IMR-90 (cell line): ENCODE data around the gene GPSM1. TPM values are rescaled to one million over a fixed set of nuclear protein-coding genes. Genes with fewer than 3 reads are reported as not detected.

Experiments used
- ATAC-seq: fragments of 200-7000 bp; cut with Tn5 transposase; 2 replicates; pipeline ENCODE4 v1.9.1; 2020; ENCODE audit warnings: low read depth, mild to moderate bottlenecking, moderate library complexity
- BruUV-seq: library from RNA; stranded (reverse); fragments of 400-500 nt; replicated peaks from 2 replicates; lab custom pipeline; 2021; lab: Mats Ljungman, UMichigan
- CTCF ChIA-PET: fragments of 300-600 bp; formaldehyde crosslinking; extraction: SDS; loops from one replicate; lab custom pipeline; 2021; ENCODE audit warnings: antibody characterized with exemption; lab: Yijun Ruan, JAX
- POLR2A ChIA-PET: fragments of 300-600 bp; sonication (Branson Sonifier 250); formaldehyde crosslinking; loops from one replicate; lab custom pipeline; 2022; ENCODE audit warnings: antibody characterized with exemption; ENCODE audit not compliant: unreplicated experiment; lab: Charles Lee
- DNase-seq: peaks from one replicate; pipeline ENCODE4 v3.0.0; 2013
- H2AFZ ChIP-seq: replicated peaks from 2 replicates; pipeline ENCODE3; 2013; ENCODE audit warnings: low read length, mild to moderate bottlenecking; ENCODE audit not compliant: poor library complexity
- H2AK5ac ChIP-seq: 2 replicates; pipeline ENCODE4 v1.6.1; 2013; ENCODE audit warnings: low read depth, low read length, inconsistent platforms
- H2AK9ac ChIP-seq: replicated peaks from 2 replicates; pipeline ENCODE3; 2013; ENCODE audit warnings: mild to moderate bottlenecking, low read depth, low read length, moderate library complexity; ENCODE audit not compliant: poor library complexity
- H2BK120ac ChIP-seq: 2 replicates; pipeline ENCODE4 v1.6.1; 2013; ENCODE audit warnings: low read depth, low read length, inconsistent platforms
- H2BK15ac ChIP-seq: 3 replicates; pipeline ENCODE4 v1.6.1; 2013; ENCODE audit warnings: low read depth, low read length, inconsistent platforms
- H2BK20ac ChIP-seq: 2 replicates; pipeline ENCODE4 v1.6.1; 2013; ENCODE audit warnings: low read depth, mild to moderate bottlenecking, inconsistent platforms, low read length, moderate library complexity
- H2BK5ac ChIP-seq: 2 replicates; pipeline ENCODE4 v1.6.1; 2013; ENCODE audit warnings: mild to moderate bottlenecking, low read depth, low read length, inconsistent platforms; ENCODE audit not compliant: poor library complexity, severe bottlenecking
- H3K14ac ChIP-seq: replicated peaks from 2 replicates; pipeline ENCODE4 v1.6.1; 2013; ENCODE audit warnings: low read depth, low read length, inconsistent platforms
- H3K18ac ChIP-seq: 2 replicates; pipeline ENCODE4 v1.6.1; 2013; ENCODE audit warnings: low read depth, low read length, control low read depth
- H3K23ac ChIP-seq: 2 replicates; pipeline ENCODE4 v1.6.1; 2013; ENCODE audit warnings: low read depth, low read length, inconsistent platforms
- H3K27ac ChIP-seq: 2 replicates; pipeline ENCODE4 v1.5.1; 2013; ENCODE audit warnings: mild to moderate bottlenecking, control low read depth, low read length; ENCODE audit not compliant: insufficient read depth
- H3K27me3 ChIP-seq: 2 replicates; pipeline ENCODE4 v1.6.1; 2013; ENCODE audit warnings: low read length; ENCODE audit not compliant: control insufficient read depth, insufficient read depth
- H3K36me3 ChIP-seq: 2 replicates; pipeline ENCODE4 v1.6.1; 2013; ENCODE audit warnings: low read length, mixed read lengths; ENCODE audit not compliant: control insufficient read depth, insufficient read depth
- H3K4ac ChIP-seq: 2 replicates; pipeline ENCODE4 v1.6.1; 2013; ENCODE audit warnings: low read depth, low read length, inconsistent platforms
- H3K4me1 ChIP-seq: 2 replicates; pipeline ENCODE4 v1.6.1; 2013; ENCODE audit warnings: low read length, mixed read lengths; ENCODE audit not compliant: control insufficient read depth, insufficient read depth
- H3K4me2 ChIP-seq: 2 replicates; pipeline ENCODE4 v1.6.1; 2013; ENCODE audit warnings: low read depth, mild to moderate bottlenecking, control low read depth, low read length, moderate library complexity
- H3K4me3 ChIP-seq: 2 replicates; pipeline ENCODE4 v1.5.1; 2013; ENCODE audit warnings: low read depth, mild to moderate bottlenecking, control low read depth, low read length, moderate library complexity; ENCODE audit not compliant: insufficient read depth
- H3K56ac ChIP-seq: 2 replicates; pipeline ENCODE4 v1.6.1; 2013; ENCODE audit warnings: low read length, inconsistent platforms; ENCODE audit not compliant: insufficient read depth; ENCODE audit errors: extremely low read depth
- H3K79me1 ChIP-seq, 2 experiments: 2 replicates each; pipeline ENCODE4 v1.6.1; 2013; ENCODE audit warnings: low read length in 2 of 2, inconsistent platforms in 1 of 2, low read depth in 1 of 2
- H3K9ac ChIP-seq: 2 replicates; pipeline ENCODE4 v1.6.1; 2013; ENCODE audit warnings: low read depth, low read length, control low read depth
- H3K9me1 ChIP-seq: 2 replicates; pipeline ENCODE4 v1.6.1; 2013; ENCODE audit warnings: low read length, inconsistent platforms; ENCODE audit not compliant: insufficient read depth
- H3K9me3 ChIP-seq: 2 replicates; pipeline ENCODE4 v1.6.1; 2013; ENCODE audit warnings: low read length; ENCODE audit not compliant: control insufficient read depth, insufficient read depth
- H4K20me1 ChIP-seq: 2 replicates; pipeline ENCODE4 v1.6.1; 2013; ENCODE audit warnings: low read length, inconsistent platforms; ENCODE audit not compliant: insufficient read depth
- H4K5ac ChIP-seq: 2 replicates; pipeline ENCODE4 v1.6.1; 2013; ENCODE audit warnings: mild to moderate bottlenecking, low read depth, low read length, control low read depth
- H4K8ac ChIP-seq, 2 experiments: 2 replicates each; pipeline ENCODE4 v1.6.1; 2013; ENCODE audit warnings: low read depth in 2 of 2, low read length in 2 of 2, control low read depth in 1 of 2, inconsistent platforms in 1 of 2
- H4K91ac ChIP-seq: 2 replicates; pipeline ENCODE4 v1.6.1; 2013; ENCODE audit warnings: low read depth, low read length, inconsistent platforms; ENCODE audit not compliant: insufficient read depth
- BHLHE40 ChIP-seq: fragments of 150-350 bp; IDR thresholded peaks from 2 replicates; pipeline ENCODE4 v1.6.1; 2016; ENCODE audit warnings: mild to moderate bottlenecking, low read depth, low read length
- CEBPB ChIP-seq: IDR thresholded peaks from 2 replicates; pipeline ENCODE4 v1.6.1; 2012; ENCODE audit warnings: low read depth, low read length, improper control_type of control experiment
- CHD1 ChIP-seq: IDR thresholded peaks from 2 replicates; pipeline ENCODE4 v1.6.1; 2012; ENCODE audit warnings: low read depth, low read length, improper control_type of control experiment
- FOS ChIP-seq: fragments of 150-350 bp; IDR thresholded peaks from 2 replicates; pipeline ENCODE4 v1.6.1; 2016; ENCODE audit warnings: low read depth, low read length
- MAZ ChIP-seq: IDR thresholded peaks from 2 replicates; pipeline ENCODE4 v1.6.1; 2012; ENCODE audit warnings: low read depth, mild to moderate bottlenecking, low read length, improper control_type of control experiment, moderate library complexity, borderline replicate concordance
- MXI1 ChIP-seq: IDR thresholded peaks from 2 replicates; pipeline ENCODE4 v1.6.1; 2012; ENCODE audit warnings: low read depth, mild to moderate bottlenecking, low read length, moderate library complexity, borderline replicate concordance
- NFE2L2 ChIP-seq: fragments of 150-350 bp; IDR thresholded peaks from 2 replicates; pipeline ENCODE4 v1.6.1; 2016; ENCODE audit warnings: low read depth, mild to moderate bottlenecking, low read length
- POLR2A ChIP-seq: IDR thresholded peaks from 2 replicates; pipeline ENCODE4 v1.6.1; 2012; ENCODE audit warnings: mild to moderate bottlenecking, low read depth, low read length
- RFX5 ChIP-seq: IDR thresholded peaks from 2 replicates; pipeline ENCODE4 v1.8.0; 2012; ENCODE audit warnings: low read depth, mild to moderate bottlenecking, low read length, moderate library complexity
- SMC3 ChIP-seq: fragments of 150-350 bp; IDR thresholded peaks from 2 replicates; pipeline ENCODE4 v1.6.1; 2016; ENCODE audit warnings: low read depth, mild to moderate bottlenecking, antibody characterized with exemption, low read length, moderate library complexity
- WGBS, 2 experiments: methylation state at CpG; one replicate each; pipeline versions ENCODE4 v1.1.5 to v1.1.7; 2013; ENCODE audit warnings: missing lambda C conversion rate in 2 of 2; ENCODE audit not compliant: insufficient read length in 1 of 2; ENCODE audit errors: extremely low coverage in 2 of 2; 5-methylcytosine and 5-hydroxymethylcytosine counted together
- dilution Hi-C: fragments of 300-500 bp; cut with HindIII; formaldehyde crosslinking; loops from one replicate; pipeline ENCODE4 v1.14.3; 2018; ENCODE audit warnings: low sequenced_read_pairs; ENCODE audit not compliant: unreplicated experiment
- in situ Hi-C: fragments of 300-500 bp; cut with MboI; formaldehyde crosslinking; loops from 3 replicates; pipeline ENCODE4 v1.14.3; 2019; ENCODE audit warnings: low sequenced_read_pairs, inconsistent platforms, mixed read lengths
- intact Hi-C: fragments of 100-400 bp; cut with micrococcal nuclease; formaldehyde crosslinking; loops from 2 replicates; pipeline ENCODE4 v1.10.0; 2022
- polyA plus RNA-seq, 3 experiments: library from polyadenylated mRNA; depleted of rRNA; stranded (reverse); fragments of >200 nt; gene quantifications; 2 replicates each; pipeline ENCODE4 v1.2.3, GENCODE V29; 2012; ENCODE audit warnings: low replicate concordance in 1 of 3
- total RNA-seq: library from RNA; depleted of rRNA; stranded (reverse); fragments of >200 nt; gene quantifications from 2 replicates; pipeline ENCODE4 v1.2.3, GENCODE V29; 2012
- TF ChIP-seq, protein P1 (sequence below): fragments of 150-350 bp; IDR thresholded peaks from 2 replicates; pipeline ENCODE4 v1.6.1; 2017; ENCODE audit warnings: mild to moderate bottlenecking, antibody characterized with exemption, low read length, low read depth
- TF ChIP-seq, protein P2 (sequence below): conservative IDR thresholded peaks from 2 replicates; pipeline ENCODE4 v1.5.1; 2012; ENCODE audit warnings: mild to moderate bottlenecking, low read depth, low read length, improper control_type of control experiment
- TF ChIP-seq, protein P3 (sequence below): fragments of 150-350 bp; IDR thresholded peaks from 2 replicates; pipeline ENCODE4 v1.6.1; 2016; ENCODE audit warnings: low read depth, mild to moderate bottlenecking, low read length, moderate library complexity, borderline replicate concordance

GPSM1 gene
- total and polyA plus RNA-seq, 2 of the 4 experiments (the other 2 are of a cell fraction), result 28.7 to 71.2 TPM

DNA sequence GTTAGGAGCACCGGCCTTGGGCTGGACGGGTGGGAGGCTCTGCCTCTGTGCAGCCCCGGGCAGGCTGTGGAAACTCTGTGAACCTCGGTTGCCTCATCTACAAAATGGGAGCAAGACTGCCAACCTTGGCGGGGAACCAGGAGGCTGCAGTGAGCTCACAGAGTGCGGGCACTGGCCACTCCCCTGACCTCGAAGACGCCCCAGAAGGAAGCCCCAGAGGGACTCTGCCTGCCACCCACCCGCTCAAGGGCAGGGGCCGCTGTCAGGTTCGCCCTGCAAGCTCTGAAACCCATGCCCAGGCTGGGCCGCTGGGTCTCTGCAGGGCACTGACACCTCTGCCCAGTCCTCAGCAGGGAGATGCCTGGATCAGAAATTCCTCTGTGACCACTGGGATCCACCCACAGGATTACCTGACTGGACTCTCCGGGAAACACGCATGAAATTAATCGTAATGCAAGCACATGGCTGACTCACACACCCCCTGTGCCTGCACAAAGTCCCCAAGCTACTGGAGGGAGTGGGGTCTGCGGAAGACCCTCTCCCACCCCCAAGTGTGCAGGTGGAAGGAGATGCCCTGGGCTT lies 30.8 kb upstream of the GPSM1 start:
- no peak overlapping the region for H3K4me2 ChIP-seq
- in situ Hi-C loops, result no loop called here
- intact Hi-C loops, result no loop called here
- H2BK120ac ChIP-seq, result no peak overlapping the region
- H3K56ac ChIP-seq, result no peak overlapping the region; the same call in 1 of the 2 replicates
- H4K20me1 ChIP-seq, result no peaks in the 10 kb centered on the region
- no peak overlapping the region for H2AK5ac ChIP-seq
- POLR2A ChIA-PET, result no interaction called here
- 76% methylated on average over 5 of the region's 16 CpGs; no CpG with 5 or more reads in 1 of the 2 experiments for WGBS, 2 experiments
- BruUV-seq, result no TSS peak
- no peaks in the 10 kb centered on the region for H3K79me1 ChIP-seq
- dilution Hi-C loops, result no loop called here
- H3K36me3 ChIP-seq, result no peaks in the 10 kb centered on the region
- no peaks in the 10 kb centered on the region for H3K4me1 ChIP-seq
- DNase-seq, result no peak
- H2BK5ac ChIP-seq, result no peak overlapping the region
- no peak overlapping the region for H2AK9ac ChIP-seq
- no peak overlapping the region for H3K9ac ChIP-seq
- no peak overlapping the region for H4K5ac ChIP-seq
- no peak overlapping the region for H4K91ac ChIP-seq
- H2BK15ac ChIP-seq, result no peak overlapping the region
- no peaks in the 10 kb centered on the region for H3K9me1 ChIP-seq
- no peak overlapping the region for H2BK20ac ChIP-seq
- TF ChIP-seq NFE2L2 (no peak), BHLHE40 (no peak), CHD1 (no peak), CEBPB (no peak), POLR2A (no peak), RFX5 (no peak), MXI1 (no peak), FOS (no peak), MAZ (no peak), SMC3 (no peak)
- TF ChIP-seq, protein P1, sequence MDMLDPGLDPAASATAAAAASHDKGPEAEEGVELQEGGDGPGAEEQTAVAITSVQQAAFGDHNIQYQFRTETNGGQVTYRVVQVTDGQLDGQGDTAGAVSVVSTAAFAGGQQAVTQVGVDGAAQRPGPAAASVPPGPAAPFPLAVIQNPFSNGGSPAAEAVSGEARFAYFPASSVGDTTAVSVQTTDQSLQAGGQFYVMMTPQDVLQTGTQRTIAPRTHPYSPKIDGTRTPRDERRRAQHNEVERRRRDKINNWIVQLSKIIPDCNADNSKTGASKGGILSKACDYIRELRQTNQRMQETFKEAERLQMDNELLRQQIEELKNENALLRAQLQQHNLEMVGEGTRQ, result no peak
- TF ChIP-seq, protein P2, sequence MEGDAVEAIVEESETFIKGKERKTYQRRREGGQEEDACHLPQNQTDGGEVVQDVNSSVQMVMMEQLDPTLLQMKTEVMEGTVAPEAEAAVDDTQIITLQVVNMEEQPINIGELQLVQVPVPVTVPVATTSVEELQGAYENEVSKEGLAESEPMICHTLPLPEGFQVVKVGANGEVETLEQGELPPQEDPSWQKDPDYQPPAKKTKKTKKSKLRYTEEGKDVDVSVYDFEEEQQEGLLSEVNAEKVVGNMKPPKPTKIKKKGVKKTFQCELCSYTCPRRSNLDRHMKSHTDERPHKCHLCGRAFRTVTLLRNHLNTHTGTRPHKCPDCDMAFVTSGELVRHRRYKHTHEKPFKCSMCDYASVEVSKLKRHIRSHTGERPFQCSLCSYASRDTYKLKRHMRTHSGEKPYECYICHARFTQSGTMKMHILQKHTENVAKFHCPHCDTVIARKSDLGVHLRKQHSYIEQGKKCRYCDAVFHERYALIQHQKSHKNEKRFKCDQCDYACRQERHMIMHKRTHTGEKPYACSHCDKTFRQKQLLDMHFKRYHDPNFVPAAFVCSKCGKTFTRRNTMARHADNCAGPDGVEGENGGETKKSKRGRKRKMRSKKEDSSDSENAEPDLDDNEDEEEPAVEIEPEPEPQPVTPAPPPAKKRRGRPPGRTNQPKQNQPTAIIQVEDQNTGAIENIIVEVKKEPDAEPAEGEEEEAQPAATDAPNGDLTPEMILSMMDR, result no peak
- TF ChIP-seq, protein P3, sequence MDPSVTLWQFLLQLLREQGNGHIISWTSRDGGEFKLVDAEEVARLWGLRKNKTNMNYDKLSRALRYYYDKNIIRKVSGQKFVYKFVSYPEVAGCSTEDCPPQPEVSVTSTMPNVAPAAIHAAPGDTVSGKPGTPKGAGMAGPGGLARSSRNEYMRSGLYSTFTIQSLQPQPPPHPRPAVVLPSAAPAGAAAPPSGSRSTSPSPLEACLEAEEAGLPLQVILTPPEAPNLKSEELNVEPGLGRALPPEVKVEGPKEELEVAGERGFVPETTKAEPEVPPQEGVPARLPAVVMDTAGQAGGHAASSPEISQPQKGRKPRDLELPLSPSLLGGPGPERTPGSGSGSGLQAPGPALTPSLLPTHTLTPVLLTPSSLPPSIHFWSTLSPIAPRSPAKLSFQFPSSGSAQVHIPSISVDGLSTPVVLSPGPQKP, result no peak
- H3K27ac ChIP-seq, result no peak overlapping the region
- no peak overlapping the region for H2AFZ ChIP-seq
- no peak overlapping the region for H3K4me3 ChIP-seq
- CTCF ChIA-PET, result no interaction called here
- ATAC-seq, result no peak
- no peaks in the 10 kb centered on the region; the same call in 1 of the 2 replicates for H3K9me3 ChIP-seq
- no peak overlapping the region for H3K14ac ChIP-seq
- no peak overlapping the region for H3K4ac ChIP-seq
- peaks cover 41% of the 10 kb centered on the region for H3K27me3 ChIP-seq
- no peak overlapping the region for H4K8ac ChIP-seq
- H3K18ac ChIP-seq, result no peak overlapping the region
- no peak overlapping the region for H3K23ac ChIP-seq
